H1 (cell line): ENCODE data around the gene PRG2.

Experiments used
- BCL11A ChIP-seq, 2 experiments: IDR thresholded peaks; one replicate each; pipeline ENCODE4 v1.6.1; 2011; ENCODE audit warnings: low read depth in 2 of 2, low read length in 2 of 2, mild to moderate bottlenecking in 2 of 2
- CHD2 ChIP-seq: IDR thresholded peaks from 2 replicates; pipeline ENCODE4 v1.6.1; 2012; ENCODE audit warnings: low read length, improper control_type of control experiment
- EP300 ChIP-seq, 2 experiments: IDR thresholded peaks; 1 replicate in 1 of 2; 2 replicates in 1 of 2; pipeline ENCODE4 v1.6.1; 2011 to 2012; ENCODE audit warnings: low read depth in 2 of 2, low read length in 2 of 2, mild to moderate bottlenecking in 2 of 2, borderline replicate concordance in 1 of 2, inconsistent platforms in 1 of 2, moderate library complexity in 1 of 2
- EZH2 ChIP-seq: fragments of 200-600 bp; sonication (generic); IDR thresholded peaks from 2 replicates; pipeline ENCODE4 v1.7.1; 2012; ENCODE audit warnings: low read depth, mild to moderate bottlenecking, moderate library complexity, low read length, inconsistent platforms; ENCODE audit not compliant: severe bottlenecking
- GTF2F1 ChIP-seq: IDR thresholded peaks from 2 replicates; pipeline ENCODE4 v1.6.1; 2012; ENCODE audit warnings: low read depth, low read length, improper control_type of control experiment, borderline replicate concordance
- HDAC2 ChIP-seq, 2 experiments: fragments of 300-600 bp in 1 of 2; sonication (generic) in 1 of 2; IDR thresholded peaks; 2 replicates each; pipeline ENCODE4 v1.6.1; 2011 to 2012; ENCODE audit warnings: low read depth in 2 of 2, low read length in 2 of 2, mild to moderate bottlenecking in 2 of 2, moderate library complexity in 2 of 2, borderline replicate concordance in 1 of 2, inconsistent platforms in 1 of 2
- KDM5A ChIP-seq: fragments of 200-600 bp; IDR thresholded peaks from 2 replicates; pipeline ENCODE4 v1.7.1; 2012; ENCODE audit warnings: mild to moderate bottlenecking, low read length, inconsistent platforms, mixed read lengths
- POLR2A ChIP-seq, 2 experiments: IDR thresholded peaks; 1 replicate in 1 of 2; 2 replicates in 1 of 2; pipeline ENCODE4 v1.6.1; 2011; ENCODE audit warnings: low read depth in 2 of 2, low read length in 2 of 2, mild to moderate bottlenecking in 2 of 2; ENCODE audit errors: control extremely low read depth in 1 of 2
- POLR2AphosphoS5 ChIP-seq: IDR thresholded peaks from 2 replicates; pipeline ENCODE4 v1.6.1; 2011; ENCODE audit warnings: low read depth, low read length
- RAD21 ChIP-seq, 2 experiments: IDR thresholded peaks in 1 of 2; conservative IDR thresholded peaks in 1 of 2; 2 replicates each; pipeline ENCODE4 v1.6.1; 2011; ENCODE audit warnings: low read depth in 2 of 2, low read length in 2 of 2, improper control_type of control experiment in 1 of 2, inconsistent platforms in 1 of 2, mild to moderate bottlenecking in 1 of 2, moderate library complexity in 1 of 2
- SAP30 ChIP-seq: fragments of 300-600 bp; sonication (generic); IDR thresholded peaks from 2 replicates; pipeline ENCODE4 v1.7.1; 2012; ENCODE audit warnings: low read length, moderate library complexity, mild to moderate bottlenecking, inconsistent platforms; ENCODE audit not compliant: insufficient read depth, insufficient replicate concordance
- TAF7 ChIP-seq: optimal IDR thresholded peaks from 2 replicates; pipeline ENCODE3; 2011; ENCODE audit warnings: low read depth, mild to moderate bottlenecking, inconsistent platforms, low read length, moderate library complexity, borderline replicate concordance
- TEAD4 ChIP-seq: IDR thresholded peaks from 2 replicates; pipeline ENCODE4 v1.6.1; 2012; ENCODE audit warnings: low read depth, low read length, inconsistent platforms, mixed read lengths
- TF ChIP-seq, protein P1 (sequence below), 3 experiments: IDR thresholded peaks; 1 replicate in 2 of 3; 2 replicates in 1 of 3; pipeline versions ENCODE4 v1.5.1 to v1.6.1; 2011; ENCODE audit warnings: low read length in 3 of 3, mild to moderate bottlenecking in 3 of 3, inconsistent platforms in 2 of 3, low read depth in 1 of 3, moderate library complexity in 1 of 3; ENCODE audit not compliant: insufficient read depth in 1 of 3; ENCODE audit errors: control extremely low read depth in 1 of 3

DNA sequence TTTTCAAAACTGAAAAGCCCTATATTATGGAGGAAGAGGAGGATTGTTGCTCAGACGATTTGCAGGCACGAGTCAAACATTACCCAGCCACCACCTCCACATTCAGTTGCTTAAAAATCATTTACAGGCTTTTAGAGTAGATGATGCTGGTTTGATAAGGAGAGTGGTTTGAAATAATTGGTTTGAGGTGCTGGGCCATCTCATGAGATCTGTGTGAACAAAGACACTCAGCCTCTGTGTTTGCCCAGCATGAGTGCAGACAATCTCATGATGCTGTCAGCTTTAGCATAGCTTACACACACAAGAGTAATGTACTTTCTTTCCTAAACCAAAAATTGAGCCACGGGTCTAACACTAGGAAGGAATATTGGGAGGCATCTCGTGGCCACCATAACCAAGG is 32.2 kb upstream of the PRG2 start:
- TF ChIP-seq, protein P1, sequence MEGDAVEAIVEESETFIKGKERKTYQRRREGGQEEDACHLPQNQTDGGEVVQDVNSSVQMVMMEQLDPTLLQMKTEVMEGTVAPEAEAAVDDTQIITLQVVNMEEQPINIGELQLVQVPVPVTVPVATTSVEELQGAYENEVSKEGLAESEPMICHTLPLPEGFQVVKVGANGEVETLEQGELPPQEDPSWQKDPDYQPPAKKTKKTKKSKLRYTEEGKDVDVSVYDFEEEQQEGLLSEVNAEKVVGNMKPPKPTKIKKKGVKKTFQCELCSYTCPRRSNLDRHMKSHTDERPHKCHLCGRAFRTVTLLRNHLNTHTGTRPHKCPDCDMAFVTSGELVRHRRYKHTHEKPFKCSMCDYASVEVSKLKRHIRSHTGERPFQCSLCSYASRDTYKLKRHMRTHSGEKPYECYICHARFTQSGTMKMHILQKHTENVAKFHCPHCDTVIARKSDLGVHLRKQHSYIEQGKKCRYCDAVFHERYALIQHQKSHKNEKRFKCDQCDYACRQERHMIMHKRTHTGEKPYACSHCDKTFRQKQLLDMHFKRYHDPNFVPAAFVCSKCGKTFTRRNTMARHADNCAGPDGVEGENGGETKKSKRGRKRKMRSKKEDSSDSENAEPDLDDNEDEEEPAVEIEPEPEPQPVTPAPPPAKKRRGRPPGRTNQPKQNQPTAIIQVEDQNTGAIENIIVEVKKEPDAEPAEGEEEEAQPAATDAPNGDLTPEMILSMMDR (IDR thresholded peaks at IDR 0.05; ENCODE audit: control extremely low read depth in 1 of 3, insufficient read depth in 1 of 3, low read depth in 1 of 3, low read length in 3 of 3), result no peak
- TF ChIP-seq EP300 (IDR thresholded peaks at IDR 0.05; ENCODE audit: borderline replicate concordance in 1 of 2, low read depth in 2 of 2, low read length in 2 of 2) (no peak), BCL11A (IDR thresholded peaks at IDR 0.05; ENCODE audit: low read depth in 2 of 2, low read length in 2 of 2) (no peak), GTF2F1 (no peak), CHD2 (no peak), TEAD4 (no peak), EZH2 (no peak), KDM5A (no peak), POLR2AphosphoS5 (no peak), POLR2A (IDR thresholded peaks at IDR 0.05; ENCODE audit: control extremely low read depth in 1 of 2, low read depth in 2 of 2, low read length in 2 of 2) (no peak), HDAC2 (IDR thresholded peaks at IDR 0.05; ENCODE audit: borderline replicate concordance in 1 of 2, low read depth in 2 of 2, low read length in 2 of 2) (no peak), TAF7 (no peak), SAP30 (no peak), RAD21 (IDR thresholded peaks at IDR 0.05 in 1 of 2, conservative IDR thresholded peaks at IDR 0.05 in 1 of 2; ENCODE audit: low read depth in 2 of 2, low read length in 2 of 2) (no peak)
